Adrenal gland (tissue), 12 donors: ENCODE data around the gene C1QTNF1. TPM values are rescaled to one million over a fixed set of nuclear protein-coding genes. Genes with fewer than 3 reads are reported as not detected.

ENCODE experiments used
- DNase-seq, 7 donors: peaks; one replicate each; pipeline ENCODE4 v3.0.0-alpha.2; 2019 to 2020
- H3K27ac ChIP-seq, 5 donors: fragments of 200-600 bp; sonication (generic) in 4 of 5; 1 replicate in 3 of 5; 2 replicates in 2 of 5; pipeline versions ENCODE4 v1.5.1 to v1.8.0; 2016 to 2020; ENCODE audit warnings: mild to moderate bottlenecking in 1 of 5
- H3K27me3 ChIP-seq: fragments of 200-600 bp; 2 replicates; pipeline ENCODE4 v1.8.0; 2021
- H3K36me3 ChIP-seq, 2 donors: fragments of 200-600 bp; replicated peaks in 1 of 2; 1 replicate in 1 of 2; 2 replicates in 1 of 2; pipeline versions ENCODE4 v1.5.1 to v1.8.0; 2018 to 2022
- H3K4me1 ChIP-seq, 2 donors: fragments of 200-600 bp; replicated peaks in 1 of 2; 1 replicate in 1 of 2; 2 replicates in 1 of 2; pipeline versions ENCODE4 v1.5.1 to v1.8.0; 2018 to 2021
- H3K4me3 ChIP-seq, 4 donors: fragments of 200-600 bp; sonication (generic) in 3 of 4; one replicate each; pipeline ENCODE4 v1.5.1; 2016 to 2018
- H3K9me3 ChIP-seq, 3 donors: fragments of 200-600 bp; sonication (generic) in 1 of 3; replicated peaks in 1 of 3; 1 replicate in 2 of 3; 2 replicates in 1 of 3; pipeline versions ENCODE4 v1.5.1 to v1.8.0; 2016 to 2021
- POLR2A ChIP-seq, 2 donors: fragments of 450-650 bp; IDR thresholded peaks; one replicate each; pipeline ENCODE4 v1.6.1; 2017; ENCODE audit warnings: antibody characterized with exemption in 2 of 2, mild to moderate bottlenecking in 2 of 2, moderate library complexity in 1 of 2
- WGBS, 4 donors: extraction: QIAGEN DNeasy Blood & Tissue Kit in 2 of 4; methylation state at CpG; one replicate each; pipeline versions ENCODE4 v1.1.5 to v1.1.7; 2013 to 2017; 5-methylcytosine and 5-hydroxymethylcytosine counted together
- intact Hi-C, 2 donors: fragments of 100-400 bp; cut with DNase I; formaldehyde crosslinking; loops; one replicate each; pipeline versions ENCODE4 v1.14.1 to v1.15.0; 2022 to 2023
- polyA plus RNA-seq, 3 donors: library from polyadenylated mRNA; stranded (reverse); fragments of 200-250 nt in 2 of 3; fragments of 350-450 nt in 1 of 3; fragmentation: Illumina TruSeq in 1 of 3; extraction: RNeasy Lipid Tissue Mini Kit (QIAGEN cat#74804) in 1 of 3; gene quantifications; one replicate each; pipeline ENCODE4 v1.2.3, GENCODE V29; 2013 to 2014
- total RNA-seq, 9 donors: library from RNA; depleted of rRNA in 4 of 9; stranded (reverse); fragments of >200 nt in 4 of 9; fragments of 120-200 nt in 1 of 9; fragmentation: NEBNext Ultra II Directional in 1 of 9; extraction: Animal tissue kit (Norgen Biotek cat#: 25700) in 1 of 9; gene quantifications; one replicate each; pipeline versions ENCODE4 v1.1.0 to v1.2.4, GENCODE V29; 2013 to 2023
- TF ChIP-seq, protein P1 (sequence below), 6 experiments: fragments of 450-650 bp in 4 of 6; fragments of 200-600 bp in 2 of 6; sonication (generic) in 1 of 6; IDR thresholded peaks; 1 replicate in 5 of 6; 2 replicates in 1 of 6; pipeline versions ENCODE4 v1.5.1 to v1.8.0; 2016 to 2021; ENCODE audit warnings: antibody characterized with exemption in 6 of 6, mild to moderate bottlenecking in 2 of 6, moderate library complexity in 1 of 6
- donor health status: healthy with polysubstance abuse.
- donor health status: Bipolar disorder and iron deficiency.
- donor health status: DM: yes; HTN: yes; CAD: no.
- donor health status: DM: no; HTN: no; CAD: no.
- donor health status: DM: no; HTN: no; CAD: no.
- donor health status: DM: yes; HTN: yes; CAD: no.

C1QTNF1 gene
- total and polyA plus RNA-seq, 12 donors, result 17.2 to 175 (median 120) TPM

DNA sequence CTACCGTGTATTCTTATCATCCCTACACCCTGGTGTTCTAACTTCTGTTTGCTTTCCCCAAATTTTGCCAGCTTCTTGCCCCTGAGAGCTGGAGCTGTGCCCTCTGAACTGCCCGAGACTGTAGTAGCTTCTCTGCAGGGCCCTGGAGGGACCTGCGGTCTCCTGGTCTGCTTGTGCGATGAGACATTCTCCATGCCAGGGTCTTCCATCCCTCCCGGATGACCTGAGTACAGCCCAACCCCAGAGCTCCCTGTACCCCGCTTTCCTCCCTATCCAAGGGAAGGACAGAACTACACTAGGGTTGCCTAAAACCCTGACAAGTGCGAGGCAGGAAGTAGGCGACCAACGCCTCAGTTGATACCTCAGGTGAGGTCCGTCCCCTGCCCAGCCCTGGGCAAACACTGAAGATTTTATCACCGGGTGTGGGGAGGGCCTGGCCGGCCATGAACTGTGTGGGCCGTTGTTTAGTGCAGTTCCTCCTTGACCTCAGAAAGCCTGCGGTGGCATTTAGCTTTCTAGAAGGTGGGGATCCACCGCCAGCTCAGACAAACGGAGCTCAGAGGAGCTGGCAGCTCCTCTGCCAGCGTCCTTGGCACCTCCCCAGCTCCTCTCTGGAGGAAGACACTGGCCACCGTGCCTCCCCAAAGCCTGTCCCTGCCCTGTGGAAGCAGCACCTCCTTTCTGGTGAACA lies 28.1 kb upstream of the C1QTNF1 start:
- peak; percentile 78 to 90 (median 86) for DNase-seq
- no peaks in the 10 kb centered on the region for H3K9me3 ChIP-seq
- peaks cover 24 to 46% of the 10 kb centered on the region in 2 donors for H3K4me1 ChIP-seq
- H3K27me3 ChIP-seq, result no peaks in the 10 kb centered on the region
- intact Hi-C loops, result no loop called here
- peak overlapping the region in 4 of 5 donors; percentile 22 to 79 (median 54) for H3K27ac ChIP-seq
- WGBS, 4 donors, result 41 to 62% (median 49%) methylated on average over 8 to 18 of the region's 18 CpGs
- peaks cover 0 to 71% of the 10 kb centered on the region in 2 donors for H3K36me3 ChIP-seq
- peak in 1 of 2 donors; percentile 30 for TF ChIP-seq POLR2A (IDR thresholded peaks at IDR 0.05)
- TF ChIP-seq, protein P1, sequence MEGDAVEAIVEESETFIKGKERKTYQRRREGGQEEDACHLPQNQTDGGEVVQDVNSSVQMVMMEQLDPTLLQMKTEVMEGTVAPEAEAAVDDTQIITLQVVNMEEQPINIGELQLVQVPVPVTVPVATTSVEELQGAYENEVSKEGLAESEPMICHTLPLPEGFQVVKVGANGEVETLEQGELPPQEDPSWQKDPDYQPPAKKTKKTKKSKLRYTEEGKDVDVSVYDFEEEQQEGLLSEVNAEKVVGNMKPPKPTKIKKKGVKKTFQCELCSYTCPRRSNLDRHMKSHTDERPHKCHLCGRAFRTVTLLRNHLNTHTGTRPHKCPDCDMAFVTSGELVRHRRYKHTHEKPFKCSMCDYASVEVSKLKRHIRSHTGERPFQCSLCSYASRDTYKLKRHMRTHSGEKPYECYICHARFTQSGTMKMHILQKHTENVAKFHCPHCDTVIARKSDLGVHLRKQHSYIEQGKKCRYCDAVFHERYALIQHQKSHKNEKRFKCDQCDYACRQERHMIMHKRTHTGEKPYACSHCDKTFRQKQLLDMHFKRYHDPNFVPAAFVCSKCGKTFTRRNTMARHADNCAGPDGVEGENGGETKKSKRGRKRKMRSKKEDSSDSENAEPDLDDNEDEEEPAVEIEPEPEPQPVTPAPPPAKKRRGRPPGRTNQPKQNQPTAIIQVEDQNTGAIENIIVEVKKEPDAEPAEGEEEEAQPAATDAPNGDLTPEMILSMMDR (IDR thresholded peaks at IDR 0.05), result peak in 1 of 6 experiments; percentile 6
- H3K4me3 ChIP-seq, result no peak overlapping the region

DNA sequence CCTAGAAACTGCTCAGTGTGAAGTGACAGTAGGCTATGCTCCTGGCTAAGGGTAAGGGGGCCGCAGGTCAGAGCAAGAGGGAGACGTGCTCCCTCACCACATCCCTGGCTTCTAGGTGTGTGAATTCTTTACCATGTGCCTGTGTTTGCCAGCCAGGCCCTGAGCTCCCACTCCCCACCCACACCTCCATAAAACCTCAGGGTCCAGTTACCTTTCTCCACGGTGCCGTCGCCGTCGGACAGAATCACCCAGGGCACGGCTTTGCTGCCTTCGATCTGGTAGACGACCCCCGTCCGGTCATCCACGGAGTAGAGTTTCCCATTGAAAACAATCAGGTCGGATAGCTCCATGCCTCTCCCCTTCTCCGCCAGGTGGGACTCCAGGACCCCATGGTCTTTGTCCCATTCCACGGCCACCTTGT lies 27.2 kb upstream of the C1QTNF1 start:
- H3K27ac ChIP-seq, result peak overlapping the region in 3 of 5 donors; percentile 33 to 79 (median 77)
- peak in 4 of 7 donors; percentile 11 to 52 (median 24) for DNase-seq
- intact Hi-C loops, result no loop called here
- peaks cover 24 to 46% of the 10 kb centered on the region in 2 donors for H3K4me1 ChIP-seq
- no peaks in the 10 kb centered on the region for H3K9me3 ChIP-seq
- no peaks in the 10 kb centered on the region for H3K27me3 ChIP-seq
- H3K4me3 ChIP-seq, result no peak overlapping the region
- H3K36me3 ChIP-seq, result peaks cover 0 to 63% of the 10 kb centered on the region in 2 donors
- no peak for TF ChIP-seq POLR2A (IDR thresholded peaks at IDR 0.05)
- TF ChIP-seq, protein P1 (IDR thresholded peaks at IDR 0.05), result no peak
- 87 to 93% (median 92%) methylated on average over 16 of the region's 16 CpGs for WGBS, 4 donors

DNA sequence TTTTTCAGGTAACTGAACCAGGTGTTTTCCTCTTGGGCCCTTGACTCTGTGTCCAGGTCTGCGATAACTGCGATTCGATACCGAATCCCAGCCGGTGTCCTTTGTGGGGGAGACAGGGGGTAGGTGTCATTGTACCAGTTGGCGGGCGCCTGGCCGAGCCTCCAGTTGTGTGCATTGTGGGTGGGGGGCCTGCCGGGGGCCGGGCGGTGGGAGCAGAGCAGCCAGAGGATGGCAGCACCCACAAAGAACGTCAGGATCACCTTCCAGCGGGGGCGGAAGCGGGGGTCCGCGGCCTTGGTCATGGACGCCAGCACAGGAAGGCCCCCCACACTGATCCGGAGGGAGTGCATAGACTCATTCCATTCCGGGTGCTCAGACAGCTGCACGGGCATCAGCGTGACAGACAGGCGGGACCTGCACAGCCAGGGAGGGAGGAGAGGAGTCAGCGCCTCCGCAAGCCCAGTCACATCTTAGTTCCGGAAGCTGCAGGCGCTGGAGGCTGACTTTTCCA lies 26.7 kb upstream of the C1QTNF1 start:
- H3K4me3 ChIP-seq, result no peak overlapping the region
- DNase-seq, result peak in 4 of 7 donors; percentile 11 to 28 (median 20)
- TF ChIP-seq POLR2A (IDR thresholded peaks at IDR 0.05), result no peak
- TF ChIP-seq, protein P1 (IDR thresholded peaks at IDR 0.05), result no peak
- WGBS, 4 donors, result 90 to 97% (median 95%) methylated on average over 12 to 27 of the region's 27 CpGs
- no peaks in the 10 kb centered on the region for H3K27me3 ChIP-seq
- intact Hi-C loops, result no loop called here
- H3K4me1 ChIP-seq, result peaks cover 24 to 46% of the 10 kb centered on the region in 2 donors
- peaks cover 0 to 60% of the 10 kb centered on the region in 2 donors for H3K36me3 ChIP-seq
- no peaks in the 10 kb centered on the region for H3K9me3 ChIP-seq
- H3K27ac ChIP-seq, result peak overlapping the region in 2 of 5 donors; percentile 77 to 79

DNA sequence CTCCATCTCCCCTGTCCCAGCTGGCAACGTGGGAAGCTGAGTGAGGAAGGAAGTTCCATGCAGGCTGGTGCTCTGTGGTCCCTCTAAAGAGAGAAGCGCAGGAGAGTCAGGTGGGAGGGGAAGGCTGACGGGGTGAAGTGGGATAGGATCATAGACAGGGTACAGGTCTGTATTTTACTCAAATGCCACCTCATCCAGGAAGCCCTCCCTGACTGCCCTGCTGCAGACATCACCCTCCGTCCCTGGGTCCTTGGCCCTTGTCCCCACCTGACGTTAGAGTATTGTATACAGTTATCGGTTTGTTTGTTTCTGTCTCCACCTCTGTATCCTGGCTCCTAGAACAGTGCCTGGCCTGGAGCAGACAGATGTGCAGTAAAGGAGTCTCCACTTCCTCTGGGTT lies 26.1 kb upstream of the C1QTNF1 start:
- WGBS, 4 donors, result 66 to 76% (median 69%) methylated on average over 6 of the region's 6 CpGs
- peak in 4 of 7 donors; percentile 6 to 48 (median 16) for DNase-seq
- Histone ChIP-seq H3K4me1 (peaks cover 24 to 46% of the 10 kb centered on the region in 2 donors), H3K4me3 (no peak overlapping the region), H3K27ac (peak overlapping the region in 3 of 5 donors; percentile 46 to 77 (median 71)), H3K27me3 (no peaks in the 10 kb centered on the region), H3K36me3 (peaks cover 0 to 54% of the 10 kb centered on the region in 2 donors), H3K9me3 (no peaks in the 10 kb centered on the region)
- intact Hi-C loops, result no loop called here
- TF ChIP-seq, protein P1 (IDR thresholded peaks at IDR 0.05), result no peak
- no peak for TF ChIP-seq POLR2A (IDR thresholded peaks at IDR 0.05)
